M059J (cell line): ENCODE data around the gene GIMAP8. TPM values are rescaled to one million over a fixed set of nuclear protein-coding genes. Genes with fewer than 3 reads are reported as not detected.
"Not testable (repeated sequence)": the region's sequence is repeated elsewhere in the genome, so short reads cannot be mapped to it uniquely, and the experiment has no call there.

Source experiments
- DNase-seq: peaks from one replicate; pipeline ENCODE4 v3.0.0-alpha.2; 2012; ENCODE audit warnings: low read depth
- total RNA-seq: library from RNA; depleted of rRNA; stranded (reverse); fragments of >200 nt; shearing (Covaris generic); gene quantifications from 2 replicates; pipeline ENCODE4 v1.2.3, GENCODE V29; 2014; rRNA removed

GIMAP8 gene
- total RNA-seq, 1 experiment from 2014 or later: not detected

GRCh38 chr7:150514748-150515222 lies 64.4 kb downstream of the GIMAP8 start, which contains the start of gene GIMAP7:
TSS of gene GIMAP7 (plus strand) at chr7:150514872. CDS start at chr7:150519975, 5,103 bp downstream.
- no peak for DNase-seq

GRCh38 chr7:150515248-150516147 lies 65.1 kb downstream of the GIMAP8 start:
- DNase-seq: no peak

GRCh38 chr7:150516956-150517745 lies 66.7 kb downstream of the GIMAP8 start:
- no peak for DNase-seq

GRCh38 chr7:150519310-150519709 lies 68.9 kb downstream of the GIMAP8 start:
- DNase-seq: no peak

- no peak for DNase-seq
Observed at GRCh38 chr7:150520145-150520544, 69.7 kb downstream of the GIMAP8 start.

GRCh38 chr7:150522931-150523330 lies 72.5 kb downstream of the GIMAP8 start:
- not testable (repeated sequence) for DNase-seq

GRCh38 chr7:150524018-150524417 lies 73.6 kb downstream of the GIMAP8 start:
- DNase-seq: no peak

Other genes starting within 250 kb of the GIMAP8 start
- gene LRRC61, start 127.3 kb upstream of the GIMAP8 start, total RNA-seq: 0.47 TPM in 1 of 2 replicates, not detected in the other
- 0.07 TPM in 1 of 2 replicates, not detected in the other for gene ACTR3C, start 127.1 kb upstream of the GIMAP8 start, total RNA-seq
- gene RARRES2, start 109.0 kb upstream of the GIMAP8 start, total RNA-seq: 1.1 and 1.7 TPM in 2 replicates
- 103 and 155 TPM in 2 replicates for gene REPIN1, start 81.8 kb upstream of the GIMAP8 start, total RNA-seq
- 2.5 and 5.3 TPM in 2 replicates for gene ZNF775, start 71.3 kb upstream of the GIMAP8 start, total RNA-seq
- not detected in 2 replicates for gene GIMAP7, start 64.2 kb downstream of the GIMAP8 start, total RNA-seq
- not detected in 2 replicates for gene GIMAP4, start 116.8 kb downstream of the GIMAP8 start, total RNA-seq
- gene GIMAP6, start 181.8 kb downstream of the GIMAP8 start, total RNA-seq: 0.12 TPM in 1 of 2 replicates, not detected in the other
- gene GIMAP2, start 235.1 kb downstream of the GIMAP8 start, total RNA-seq: 5.6 and 6.3 TPM in 2 replicates